Liver (tissue), 9 donors: Measurements from ENCODE around the gene CDKN1A. TPM values are rescaled to one million over a fixed set of nuclear protein-coding genes. Genes with fewer than 3 reads are reported as not detected.

Experiments
- DNase-seq: peaks from one replicate; pipeline ENCODE4 v3.0.0-alpha.2; 2017; ENCODE audit warnings: low spot score
- H3K27ac ChIP-seq, 2 donors: one replicate each; pipeline ENCODE4 v1.7.0; 2013; ENCODE audit warnings: inconsistent platforms in 2 of 2, low read length in 2 of 2, control low read depth in 1 of 2, low read depth in 1 of 2, mild to moderate bottlenecking in 1 of 2
- H3K27me3 ChIP-seq, 4 donors: one replicate each; pipeline versions ENCODE4 v1.6.1 to v1.7.0; 2013; ENCODE audit warnings: low read length in 3 of 4, inconsistent platforms in 1 of 4, mild to moderate bottlenecking in 1 of 4, moderate library complexity in 1 of 4; ENCODE audit not compliant: control insufficient read depth in 4 of 4, insufficient read depth in 4 of 4
- H3K36me3 ChIP-seq, 4 donors: one replicate each; pipeline versions ENCODE4 v1.6.1 to v1.7.0; 2013; ENCODE audit warnings: low read length in 3 of 4, mild to moderate bottlenecking in 3 of 4, low read depth in 1 of 4, moderate library complexity in 1 of 4; ENCODE audit not compliant: control insufficient read depth in 4 of 4, insufficient read depth in 3 of 4
- H3K4me1 ChIP-seq, 4 donors: one replicate each; pipeline versions ENCODE4 v1.6.1 to v1.7.0; 2013; ENCODE audit warnings: low read length in 3 of 4, mild to moderate bottlenecking in 3 of 4, moderate library complexity in 1 of 4; ENCODE audit not compliant: control insufficient read depth in 4 of 4, insufficient read depth in 4 of 4
- H3K4me3 ChIP-seq, 3 donors: one replicate each; pipeline versions ENCODE4 v1.6.1 to v1.7.0; 2013; ENCODE audit warnings: low read length in 3 of 3, control low read depth in 1 of 3, low read depth in 1 of 3, mild to moderate bottlenecking in 1 of 3
- H3K9ac ChIP-seq, 2 donors: one replicate each; pipeline ENCODE4 v1.7.0; 2013; ENCODE audit warnings: low read length in 2 of 2, mild to moderate bottlenecking in 2 of 2, moderate library complexity in 2 of 2, control low read depth in 1 of 2, low read depth in 1 of 2
- H3K9me3 ChIP-seq, 4 donors: one replicate each; pipeline versions ENCODE4 v1.6.1 to v1.7.0; 2013; ENCODE audit warnings: low read length in 3 of 4; ENCODE audit not compliant: control insufficient read depth in 4 of 4
- FOXA2 ChIP-seq: IDR thresholded peaks from 2 replicates; pipeline ENCODE4 v1.6.1; 2016; ENCODE audit warnings: antibody characterized with exemption
- GABPA ChIP-seq, 2 donors: IDR thresholded peaks in 1 of 2; conservative IDR thresholded peaks in 1 of 2; 2 replicates each; pipeline ENCODE4 v1.6.1; 2016; ENCODE audit warnings: antibody characterized with exemption in 2 of 2, mild to moderate bottlenecking in 1 of 2, moderate library complexity in 1 of 2
- HNF4A ChIP-seq, 2 donors: conservative IDR thresholded peaks; 2 replicates each; pipeline ENCODE4 v1.6.1; 2016; ENCODE audit warnings: antibody characterized with exemption in 2 of 2, mild to moderate bottlenecking in 2 of 2
- HNF4G ChIP-seq: IDR thresholded peaks from 2 replicates; pipeline ENCODE4 v1.6.1; 2016; ENCODE audit warnings: antibody characterized with exemption
- RAD21 ChIP-seq, 2 donors: IDR thresholded peaks; 2 replicates each; pipeline ENCODE4 v1.6.1; 2016; ENCODE audit warnings: antibody characterized with exemption in 2 of 2, mild to moderate bottlenecking in 2 of 2
- RXRA ChIP-seq, 2 donors: IDR thresholded peaks; 2 replicates each; pipeline ENCODE4 v1.6.1; 2017 to 2018; ENCODE audit warnings: antibody characterized with exemption in 2 of 2, mild to moderate bottlenecking in 1 of 2
- SP1 ChIP-seq: IDR thresholded peaks from 2 replicates; pipeline ENCODE4 v1.6.1; 2018; ENCODE audit warnings: antibody characterized with exemption, mild to moderate bottlenecking
- TAF1 ChIP-seq: conservative IDR thresholded peaks from 2 replicates; pipeline ENCODE4 v1.6.1; 2016; ENCODE audit warnings: antibody characterized with exemption, mild to moderate bottlenecking
- WGBS: extraction: QIAGEN DNeasy Blood & Tissue Kit; methylation state at CpG from one replicate; pipeline ENCODE4 v1.1.7; 2013; 5-methylcytosine and 5-hydroxymethylcytosine counted together
- polyA plus RNA-seq, 2 donors: library from polyadenylated mRNA; stranded (reverse) in 1 of 2; unstranded in 1 of 2; fragments of 200-250 nt in 1 of 2; fragments of >200 nt in 1 of 2; fragmentation: Nextera tagmentation in 1 of 2; extraction: Ambion mirVana in 1 of 2; gene quantifications; one replicate each; pipeline versions ENCODE4 v1.2.1 to v1.2.3, GENCODE V29; 2013 to 2015
- total RNA-seq, 2 donors: library from RNA; depleted of rRNA; stranded (reverse); fragments of >200 nt; gene quantifications; one replicate each; pipeline ENCODE4 v1.2.3, GENCODE V29; 2014
- TF ChIP-seq, protein P1 (sequence below): IDR thresholded peaks from 2 replicates; pipeline ENCODE4 v1.6.1; 2016; ENCODE audit warnings: antibody characterized with exemption
- TF ChIP-seq, protein P2 (sequence below): IDR thresholded peaks from 2 replicates; pipeline ENCODE4 v1.6.1; 2016; ENCODE audit warnings: antibody characterized with exemption
- TF ChIP-seq, protein P3 (sequence below): IDR thresholded peaks from 2 replicates; pipeline ENCODE4 v1.6.1; 2016; ENCODE audit warnings: antibody characterized with exemption, mild to moderate bottlenecking
- donor health status: healthy.
- donor health status: healthy.
- donor health status: healthy.
- donor health status: healthy.
- donor health status: healthy.

CDKN1A gene
- total and polyA plus RNA-seq, 4 donors: 3.2 to 41.7 (median 20.5) TPM

DNA sequence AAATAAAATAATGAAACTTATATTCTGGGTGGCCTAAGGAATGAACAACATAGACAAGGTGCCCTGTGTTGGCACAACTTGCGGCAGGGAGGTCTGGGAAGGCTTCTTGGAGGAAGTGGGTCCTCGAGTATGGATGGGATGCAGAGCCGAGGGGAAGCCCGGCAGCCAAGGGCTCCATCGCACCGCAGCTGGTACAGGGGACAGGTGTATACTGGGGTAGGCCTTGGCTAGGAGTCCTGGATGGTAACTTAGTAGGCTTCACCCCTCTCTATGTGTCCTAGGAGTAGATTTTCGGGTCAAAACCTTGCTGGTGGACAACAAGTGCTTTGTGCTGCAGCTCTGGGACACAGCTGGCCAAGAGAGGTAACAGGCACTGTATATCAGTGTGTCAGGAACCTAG, 47.1 kb downstream of the CDKN1A start (continued):
- TF ChIP-seq GABPA (IDR thresholded peaks at IDR 0.05 in 1 of 2, conservative IDR thresholded peaks at IDR 0.05 in 1 of 2) (no peak), HNF4G (no peak), FOXA2 (no peak)

DNA sequence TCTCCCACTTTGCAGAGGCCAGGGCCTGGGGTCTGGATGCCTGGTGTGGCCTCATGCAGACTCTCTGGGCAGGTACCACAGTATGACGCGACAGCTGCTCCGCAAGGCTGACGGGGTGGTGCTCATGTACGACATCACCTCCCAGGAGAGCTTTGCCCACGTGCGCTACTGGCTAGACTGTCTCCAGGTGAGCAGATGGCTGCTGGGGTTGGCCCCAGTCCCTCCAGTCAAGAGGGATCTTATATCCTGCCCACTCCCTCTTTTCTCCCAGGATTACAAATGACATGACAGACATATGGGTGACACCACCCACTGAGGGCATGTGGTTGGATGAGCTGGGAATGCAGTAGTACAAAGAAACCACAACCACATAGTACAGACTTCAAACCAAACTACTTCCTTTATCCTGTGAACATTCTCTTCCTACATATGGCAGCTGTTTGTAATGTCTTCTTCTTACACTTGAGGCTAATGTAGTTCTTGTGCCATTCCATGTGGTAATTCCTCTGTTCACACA, 49.0 kb downstream of the CDKN1A start:
- H3K4me1 ChIP-seq: no peaks in the 10 kb centered on the region
- H3K27me3 ChIP-seq: no peaks in the 10 kb centered on the region
- no peak overlapping the region for H3K27ac ChIP-seq
- no peak overlapping the region for H3K9ac ChIP-seq
- DNase-seq: no peak
- H3K4me3 ChIP-seq: no peak overlapping the region
- H3K9me3 ChIP-seq: no peaks in the 10 kb centered on the region
- WGBS: 92% methylated on average over 7 of the region's 7 CpGs
- H3K36me3 ChIP-seq: no peaks in the 10 kb centered on the region
- TF ChIP-seq HNF4A (conservative IDR thresholded peaks at IDR 0.05) (no peak), TAF1 (no peak), RAD21 (IDR thresholded peaks at IDR 0.05) (no peak)

DNA sequence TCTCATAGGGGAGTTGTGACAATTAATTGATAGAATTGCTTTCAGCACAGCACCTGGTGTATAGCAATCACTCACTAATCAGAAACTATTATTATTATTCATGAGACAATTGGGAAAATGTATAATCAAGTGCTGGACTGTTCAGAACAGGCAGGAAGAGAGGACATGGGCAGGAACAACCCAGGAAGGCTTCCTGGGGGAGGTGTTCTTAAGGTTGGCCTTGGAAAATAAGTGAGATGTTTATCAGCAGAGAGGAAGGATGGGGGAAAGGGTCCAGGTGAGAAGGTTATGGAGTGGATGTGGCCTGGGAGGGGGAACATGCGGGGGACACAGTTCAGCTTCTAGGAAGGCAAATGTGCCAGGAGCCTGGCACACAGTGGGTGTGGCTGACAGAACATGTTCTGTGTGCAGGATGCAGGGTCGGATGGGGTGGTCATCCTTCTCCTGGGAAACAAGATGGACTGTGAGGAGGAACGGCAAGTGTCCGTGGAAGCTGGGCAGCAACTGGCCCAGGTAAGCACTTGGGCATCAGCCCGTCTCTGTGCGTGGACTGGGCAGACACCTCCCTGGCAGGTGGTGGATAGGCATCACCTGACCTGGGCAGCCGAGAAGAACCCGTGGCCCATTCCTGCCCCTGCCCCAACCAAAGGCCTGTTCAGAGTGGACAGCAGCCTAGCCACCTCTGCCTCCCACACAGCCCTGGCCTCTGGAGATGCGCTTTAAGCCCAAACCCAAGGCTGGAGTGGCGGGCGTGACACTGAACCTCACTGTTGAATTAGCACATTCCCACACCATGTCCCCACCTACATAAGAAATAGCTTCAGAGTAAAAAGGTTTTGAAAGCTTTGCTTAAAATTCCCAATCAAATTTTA, 50.0 kb downstream of the CDKN1A start:
- no peaks in the 10 kb centered on the region for H3K36me3 ChIP-seq
- no peaks in the 10 kb centered on the region for H3K27me3 ChIP-seq
- H3K9ac ChIP-seq: no peak overlapping the region
- 89% methylated on average over 11 of the region's 11 CpGs for WGBS
- no peak overlapping the region for H3K4me3 ChIP-seq
- H3K9me3 ChIP-seq: no peaks in the 10 kb centered on the region
- no peaks in the 10 kb centered on the region for H3K4me1 ChIP-seq
- TF ChIP-seq, protein P1, sequence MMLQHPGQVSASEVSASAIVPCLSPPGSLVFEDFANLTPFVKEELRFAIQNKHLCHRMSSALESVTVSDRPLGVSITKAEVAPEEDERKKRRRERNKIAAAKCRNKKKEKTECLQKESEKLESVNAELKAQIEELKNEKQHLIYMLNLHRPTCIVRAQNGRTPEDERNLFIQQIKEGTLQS: no peak
- TF ChIP-seq HNF4G: no peak
- TF ChIP-seq, protein P2, sequence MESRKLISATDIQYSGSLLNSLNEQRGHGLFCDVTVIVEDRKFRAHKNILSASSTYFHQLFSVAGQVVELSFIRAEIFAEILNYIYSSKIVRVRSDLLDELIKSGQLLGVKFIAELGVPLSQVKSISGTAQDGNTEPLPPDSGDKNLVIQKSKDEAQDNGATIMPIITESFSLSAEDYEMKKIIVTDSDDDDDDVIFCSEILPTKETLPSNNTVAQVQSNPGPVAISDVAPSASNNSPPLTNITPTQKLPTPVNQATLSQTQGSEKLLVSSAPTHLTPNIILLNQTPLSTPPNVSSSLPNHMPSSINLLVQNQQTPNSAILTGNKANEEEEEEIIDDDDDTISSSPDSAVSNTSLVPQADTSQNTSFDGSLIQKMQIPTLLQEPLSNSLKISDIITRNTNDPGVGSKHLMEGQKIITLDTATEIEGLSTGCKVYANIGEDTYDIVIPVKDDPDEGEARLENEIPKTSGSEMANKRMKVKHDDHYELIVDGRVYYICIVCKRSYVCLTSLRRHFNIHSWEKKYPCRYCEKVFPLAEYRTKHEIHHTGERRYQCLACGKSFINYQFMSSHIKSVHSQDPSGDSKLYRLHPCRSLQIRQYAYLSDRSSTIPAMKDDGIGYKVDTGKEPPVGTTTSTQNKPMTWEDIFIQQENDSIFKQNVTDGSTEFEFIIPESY: no peak
- no peak for TF ChIP-seq RAD21 (IDR thresholded peaks at IDR 0.05)
- TF ChIP-seq RXRA (IDR thresholded peaks at IDR 0.05): no peak
- TF ChIP-seq, protein P3, sequence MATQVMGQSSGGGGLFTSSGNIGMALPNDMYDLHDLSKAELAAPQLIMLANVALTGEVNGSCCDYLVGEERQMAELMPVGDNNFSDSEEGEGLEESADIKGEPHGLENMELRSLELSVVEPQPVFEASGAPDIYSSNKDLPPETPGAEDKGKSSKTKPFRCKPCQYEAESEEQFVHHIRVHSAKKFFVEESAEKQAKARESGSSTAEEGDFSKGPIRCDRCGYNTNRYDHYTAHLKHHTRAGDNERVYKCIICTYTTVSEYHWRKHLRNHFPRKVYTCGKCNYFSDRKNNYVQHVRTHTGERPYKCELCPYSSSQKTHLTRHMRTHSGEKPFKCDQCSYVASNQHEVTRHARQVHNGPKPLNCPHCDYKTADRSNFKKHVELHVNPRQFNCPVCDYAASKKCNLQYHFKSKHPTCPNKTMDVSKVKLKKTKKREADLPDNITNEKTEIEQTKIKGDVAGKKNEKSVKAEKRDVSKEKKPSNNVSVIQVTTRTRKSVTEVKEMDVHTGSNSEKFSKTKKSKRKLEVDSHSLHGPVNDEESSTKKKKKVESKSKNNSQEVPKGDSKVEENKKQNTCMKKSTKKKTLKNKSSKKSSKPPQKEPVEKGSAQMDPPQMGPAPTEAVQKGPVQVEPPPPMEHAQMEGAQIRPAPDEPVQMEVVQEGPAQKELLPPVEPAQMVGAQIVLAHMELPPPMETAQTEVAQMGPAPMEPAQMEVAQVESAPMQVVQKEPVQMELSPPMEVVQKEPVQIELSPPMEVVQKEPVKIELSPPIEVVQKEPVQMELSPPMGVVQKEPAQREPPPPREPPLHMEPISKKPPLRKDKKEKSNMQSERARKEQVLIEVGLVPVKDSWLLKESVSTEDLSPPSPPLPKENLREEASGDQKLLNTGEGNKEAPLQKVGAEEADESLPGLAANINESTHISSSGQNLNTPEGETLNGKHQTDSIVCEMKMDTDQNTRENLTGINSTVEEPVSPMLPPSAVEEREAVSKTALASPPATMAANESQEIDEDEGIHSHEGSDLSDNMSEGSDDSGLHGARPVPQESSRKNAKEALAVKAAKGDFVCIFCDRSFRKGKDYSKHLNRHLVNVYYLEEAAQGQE: no peak
- TF ChIP-seq SP1: no peak
- no peak for DNase-seq
- no peak overlapping the region for H3K27ac ChIP-seq
